Upper lobe of left lung (tissue), 6 donors: ENCODE data around the gene VTA1. TPM values are rescaled to one million over a fixed set of nuclear protein-coding genes. Genes with fewer than 3 reads are reported as not detected.

Experiments
- ATAC-seq, 2 donors: fragments of 200-7000 bp; cut with Tn5 transposase; one replicate each; pipeline ENCODE4 v1.9.1; 2022; ENCODE audit warnings: mild to moderate bottlenecking in 2 of 2, moderate library complexity in 2 of 2; ENCODE audit not compliant: low FRiP score in 2 of 2
- DNase-seq, 2 donors: peaks; one replicate each; pipeline ENCODE4 v3.0.0-alpha.2; 2019 to 2020
- H3K27ac ChIP-seq, 4 donors: fragments of 200-600 bp; sonication (generic); one replicate each; pipeline ENCODE4 v1.5.1; 2016 to 2019
- H3K27me3 ChIP-seq, 4 donors: fragments of 200-600 bp; sonication (generic); one replicate each; pipeline ENCODE4 v1.5.1; 2017 to 2019
- H3K36me3 ChIP-seq, 4 donors: fragments of 200-600 bp; sonication (generic); one replicate each; pipeline ENCODE4 v1.5.1; 2016 to 2019
- H3K4me1 ChIP-seq, 4 donors: fragments of 200-600 bp; sonication (generic); one replicate each; pipeline ENCODE4 v1.5.1; 2018 to 2019
- H3K4me3 ChIP-seq, 4 donors: fragments of 200-600 bp; sonication (generic); one replicate each; pipeline ENCODE4 v1.5.1; 2017 to 2019; ENCODE audit warnings: mild to moderate bottlenecking in 2 of 4, moderate library complexity in 1 of 4
- H3K9me3 ChIP-seq, 4 donors: fragments of 200-600 bp; sonication (generic); one replicate each; pipeline ENCODE4 v1.5.1; 2018 to 2019
- EP300 ChIP-seq, 4 donors: sonication (generic); formaldehyde crosslinking; IDR thresholded peaks; one replicate each; pipeline ENCODE4 v1.5.1; 2017; ENCODE audit warnings: antibody characterized with exemption in 4 of 4, control low read depth in 2 of 4
- POLR2A ChIP-seq, 4 donors: fragments of 450-650 bp; IDR thresholded peaks; one replicate each; pipeline ENCODE4 v1.5.1; 2016 to 2017; ENCODE audit warnings: antibody characterized with exemption in 4 of 4, mild to moderate bottlenecking in 2 of 4
- POLR2AphosphoS5 ChIP-seq, 2 donors: sonication (generic); formaldehyde crosslinking; IDR thresholded peaks; one replicate each; pipeline ENCODE4 v1.5.1; 2017; ENCODE audit warnings: antibody characterized with exemption in 2 of 2
- WGBS, 2 donors: methylation state at CpG; one replicate each; pipeline ENCODE4 v1.1.5; 2017 to 2018; 5-methylcytosine and 5-hydroxymethylcytosine counted together
- total RNA-seq, 6 donors: library from RNA; depleted of rRNA in 4 of 6; stranded (reverse); fragments of >200 nt in 4 of 6; gene quantifications; one replicate each; pipeline versions ENCODE4 v1.1.0 to v1.2.1, GENCODE V29; 2016 to 2021
- TF ChIP-seq, protein P1 (sequence below), 6 experiments: fragments of 450-650 bp in 4 of 6; fragments of 200-600 bp in 2 of 6; sonication (generic) in 2 of 6; IDR thresholded peaks; one replicate each; pipeline ENCODE4 v1.5.1; 2016 to 2019; ENCODE audit warnings: antibody characterized with exemption in 6 of 6
- donor health status: DM: no; HTN: no; CAD: no; lungs with moderate emphysema.
- donor health status: DM: no; HTN: yes; CAD: no; lungs with severe emphysema.

Gene VTA1
- total RNA-seq, 6 donors from 2014 or later = 15.8 to 36.0 (median 25.7) TPM

DNA sequence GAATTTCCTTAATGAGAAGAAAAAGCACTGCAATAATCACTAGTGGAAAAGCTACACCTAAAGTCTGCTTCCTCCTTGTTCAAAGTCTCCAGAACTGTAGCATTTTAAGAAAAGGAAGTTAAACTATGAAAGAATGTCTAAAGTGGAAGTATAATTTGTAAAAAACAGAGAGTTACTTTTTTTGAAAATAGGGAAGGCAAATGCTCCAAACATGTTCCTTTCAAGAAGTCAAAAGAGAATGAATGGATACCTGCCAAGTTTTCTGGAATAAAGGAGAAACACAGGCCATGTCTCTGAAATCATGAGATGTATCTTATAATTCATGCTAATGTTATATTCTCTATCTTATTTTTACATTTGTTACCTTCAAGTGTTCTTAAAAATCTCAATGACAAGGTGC, 94.0 kb downstream of the VTA1 start:
- no peaks in the 10 kb centered on the region for H3K4me1 ChIP-seq
- H3K9me3 ChIP-seq = no peaks in the 10 kb centered on the region
- no peaks in the 10 kb centered on the region for H3K36me3 ChIP-seq
- TF ChIP-seq POLR2A (IDR thresholded peaks at IDR 0.05) = no peak
- TF ChIP-seq, protein P1, sequence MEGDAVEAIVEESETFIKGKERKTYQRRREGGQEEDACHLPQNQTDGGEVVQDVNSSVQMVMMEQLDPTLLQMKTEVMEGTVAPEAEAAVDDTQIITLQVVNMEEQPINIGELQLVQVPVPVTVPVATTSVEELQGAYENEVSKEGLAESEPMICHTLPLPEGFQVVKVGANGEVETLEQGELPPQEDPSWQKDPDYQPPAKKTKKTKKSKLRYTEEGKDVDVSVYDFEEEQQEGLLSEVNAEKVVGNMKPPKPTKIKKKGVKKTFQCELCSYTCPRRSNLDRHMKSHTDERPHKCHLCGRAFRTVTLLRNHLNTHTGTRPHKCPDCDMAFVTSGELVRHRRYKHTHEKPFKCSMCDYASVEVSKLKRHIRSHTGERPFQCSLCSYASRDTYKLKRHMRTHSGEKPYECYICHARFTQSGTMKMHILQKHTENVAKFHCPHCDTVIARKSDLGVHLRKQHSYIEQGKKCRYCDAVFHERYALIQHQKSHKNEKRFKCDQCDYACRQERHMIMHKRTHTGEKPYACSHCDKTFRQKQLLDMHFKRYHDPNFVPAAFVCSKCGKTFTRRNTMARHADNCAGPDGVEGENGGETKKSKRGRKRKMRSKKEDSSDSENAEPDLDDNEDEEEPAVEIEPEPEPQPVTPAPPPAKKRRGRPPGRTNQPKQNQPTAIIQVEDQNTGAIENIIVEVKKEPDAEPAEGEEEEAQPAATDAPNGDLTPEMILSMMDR (IDR thresholded peaks at IDR 0.05) = no peak
- TF ChIP-seq EP300 (IDR thresholded peaks at IDR 0.05) = no peak
- TF ChIP-seq POLR2AphosphoS5 (IDR thresholded peaks at IDR 0.05) = no peak
- DNase-seq = no peak
- H3K27ac ChIP-seq = no peak overlapping the region
- H3K4me3 ChIP-seq = no peak overlapping the region
- ATAC-seq = no peak
- H3K27me3 ChIP-seq = no peaks in the 10 kb centered on the region

DNA sequence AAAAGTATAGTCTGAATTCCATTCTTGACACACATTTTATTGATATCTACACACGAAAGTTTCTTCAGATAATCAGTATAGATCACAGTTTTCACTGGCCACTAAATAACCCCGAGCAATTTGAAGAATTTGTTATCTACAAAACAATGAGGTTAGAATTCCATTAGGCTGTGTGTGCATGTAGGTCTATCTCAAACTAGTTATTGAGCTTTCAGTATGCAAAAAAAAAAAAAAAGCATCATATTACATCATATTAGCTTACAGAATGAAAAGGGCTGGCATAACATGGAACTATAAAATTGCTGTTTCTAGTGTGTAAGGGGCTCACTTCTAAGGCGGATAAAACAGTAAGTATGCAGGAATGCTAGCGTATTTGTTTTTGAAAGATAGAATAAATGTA, 95.2 kb downstream of the VTA1 start:
- Histone ChIP-seq H3K4me1 (no peaks in the 10 kb centered on the region), H3K27ac (no peak overlapping the region), H3K27me3 (no peaks in the 10 kb centered on the region), H3K4me3 (no peak overlapping the region), H3K36me3 (no peaks in the 10 kb centered on the region), H3K9me3 (no peaks in the 10 kb centered on the region)
- DNase-seq (no peak), ATAC-seq (no peak)
- TF ChIP-seq POLR2A (IDR thresholded peaks at IDR 0.05) = no peak
- TF ChIP-seq EP300 (IDR thresholded peaks at IDR 0.05) = no peak
- TF ChIP-seq, protein P1 (IDR thresholded peaks at IDR 0.05) = no peak
- TF ChIP-seq POLR2AphosphoS5 (IDR thresholded peaks at IDR 0.05) = no peak
- 59 to 82% methylated on average over 3 to 4 of the region's 4 CpGs for WGBS, 2 donors

DNA sequence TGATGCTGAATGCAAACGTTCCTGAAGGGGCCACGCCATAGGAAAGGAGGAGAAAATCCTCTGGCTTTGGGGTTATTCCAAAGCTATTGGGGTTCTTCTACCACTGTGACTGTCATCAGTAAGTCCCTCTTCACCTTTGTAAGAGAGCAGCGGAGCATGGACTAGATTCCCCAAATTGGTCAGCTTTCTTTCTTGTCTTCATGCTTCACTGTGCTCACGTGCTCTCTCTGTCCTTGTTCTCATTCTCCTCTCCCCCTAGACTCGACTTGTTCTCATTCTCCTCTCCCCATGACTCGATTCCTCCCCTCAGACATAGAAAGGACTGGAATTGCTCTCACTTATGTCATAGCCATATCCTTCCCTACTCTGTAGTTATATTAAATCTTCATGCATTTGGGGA, 99.9 kb downstream of the VTA1 start:
- H3K27ac ChIP-seq = no peak overlapping the region
- H3K36me3 ChIP-seq = no peaks in the 10 kb centered on the region
- no peaks in the 10 kb centered on the region for H3K27me3 ChIP-seq
- H3K4me1 ChIP-seq = no peaks in the 10 kb centered on the region
- TF ChIP-seq POLR2A (IDR thresholded peaks at IDR 0.05) = no peak
- TF ChIP-seq EP300 (IDR thresholded peaks at IDR 0.05) = no peak
- no peak for TF ChIP-seq POLR2AphosphoS5 (IDR thresholded peaks at IDR 0.05)
- TF ChIP-seq, protein P1 (IDR thresholded peaks at IDR 0.05) = no peak
- no peaks in the 10 kb centered on the region for H3K9me3 ChIP-seq
- H3K4me3 ChIP-seq = no peak overlapping the region
- no peak for DNase-seq
- no peak for ATAC-seq
- WGBS, 2 donors = 87 to 90% methylated on average over 6 of the region's 6 CpGs

DNA sequence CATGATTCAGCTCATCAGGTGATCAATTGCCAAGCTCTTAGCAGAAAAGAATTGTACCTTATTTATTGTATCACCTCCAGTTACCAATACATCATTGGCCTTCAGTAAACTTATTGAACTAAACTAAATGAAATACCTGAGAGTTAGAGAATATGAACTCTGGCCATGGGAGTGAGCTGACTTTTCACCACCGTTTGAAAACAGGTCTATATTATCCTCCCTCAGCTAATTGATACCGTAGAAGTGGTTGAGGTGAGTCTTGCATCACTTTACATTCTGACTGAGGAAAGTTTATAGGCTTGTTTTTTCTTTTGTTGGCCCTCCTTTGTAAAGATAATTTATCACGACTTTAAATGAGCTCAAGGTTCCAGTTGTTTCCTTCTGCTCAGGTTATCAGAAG, 102.2 kb downstream of the VTA1 start:
- H3K36me3 ChIP-seq = no peaks in the 10 kb centered on the region
- ATAC-seq (no peak), DNase-seq (no peak)
- no peak overlapping the region for H3K27ac ChIP-seq
- TF ChIP-seq POLR2AphosphoS5 (IDR thresholded peaks at IDR 0.05) (no peak), POLR2A (IDR thresholded peaks at IDR 0.05) (no peak), EP300 (IDR thresholded peaks at IDR 0.05) (no peak)
- TF ChIP-seq, protein P1 (IDR thresholded peaks at IDR 0.05) = no peak
- WGBS, 2 donors = 70 to 77% methylated on average over 3 of the region's 3 CpGs
- no peaks in the 10 kb centered on the region for H3K4me1 ChIP-seq
- no peaks in the 10 kb centered on the region for H3K9me3 ChIP-seq
- H3K27me3 ChIP-seq = no peaks in the 10 kb centered on the region
- H3K4me3 ChIP-seq = no peak overlapping the region

DNA sequence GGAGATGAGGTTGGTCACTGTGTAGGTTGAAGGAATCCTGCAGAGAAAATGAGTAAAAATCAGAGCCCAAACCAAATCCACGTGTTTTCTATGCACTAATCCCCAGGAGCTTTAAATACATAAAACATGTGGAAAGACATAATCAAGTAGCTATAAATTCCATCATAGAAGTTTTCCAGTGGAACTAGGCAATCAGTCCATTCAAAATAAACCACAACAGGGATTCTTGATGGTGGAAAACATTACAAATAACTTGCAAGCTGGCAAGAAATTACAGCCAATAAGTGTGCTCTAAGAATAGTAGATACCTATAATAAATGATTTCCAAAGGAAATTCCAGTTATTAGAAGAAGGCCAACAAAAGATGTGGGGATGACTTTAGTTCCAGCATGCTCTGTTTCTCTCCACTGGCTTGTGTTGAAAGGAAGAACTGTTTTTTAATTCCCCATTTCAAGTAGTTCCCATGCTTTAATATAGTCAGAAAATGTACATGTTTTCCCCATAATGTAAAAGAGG, 104.9 kb downstream of the VTA1 start:
- no peak for DNase-seq
- WGBS, 2 donors = 39 to 73% methylated on average over 1 of the region's 1 CpG
- TF ChIP-seq, protein P1 (IDR thresholded peaks at IDR 0.05) = no peak
- no peak for TF ChIP-seq POLR2AphosphoS5 (IDR thresholded peaks at IDR 0.05)
- no peak overlapping the region for H3K4me3 ChIP-seq
- H3K4me1 ChIP-seq = no peaks in the 10 kb centered on the region
- no peak overlapping the region for H3K27ac ChIP-seq
- H3K36me3 ChIP-seq = no peaks in the 10 kb centered on the region
- no peaks in the 10 kb centered on the region for H3K9me3 ChIP-seq
- H3K27me3 ChIP-seq = no peaks in the 10 kb centered on the region
- ATAC-seq = no peak
